Measurements from ENCODE around the gene PRKACA.
A peak's percentile ranks its signal among the peaks of the same experiment; 100 is the strongest.

The PRKACA gene

DNA sequence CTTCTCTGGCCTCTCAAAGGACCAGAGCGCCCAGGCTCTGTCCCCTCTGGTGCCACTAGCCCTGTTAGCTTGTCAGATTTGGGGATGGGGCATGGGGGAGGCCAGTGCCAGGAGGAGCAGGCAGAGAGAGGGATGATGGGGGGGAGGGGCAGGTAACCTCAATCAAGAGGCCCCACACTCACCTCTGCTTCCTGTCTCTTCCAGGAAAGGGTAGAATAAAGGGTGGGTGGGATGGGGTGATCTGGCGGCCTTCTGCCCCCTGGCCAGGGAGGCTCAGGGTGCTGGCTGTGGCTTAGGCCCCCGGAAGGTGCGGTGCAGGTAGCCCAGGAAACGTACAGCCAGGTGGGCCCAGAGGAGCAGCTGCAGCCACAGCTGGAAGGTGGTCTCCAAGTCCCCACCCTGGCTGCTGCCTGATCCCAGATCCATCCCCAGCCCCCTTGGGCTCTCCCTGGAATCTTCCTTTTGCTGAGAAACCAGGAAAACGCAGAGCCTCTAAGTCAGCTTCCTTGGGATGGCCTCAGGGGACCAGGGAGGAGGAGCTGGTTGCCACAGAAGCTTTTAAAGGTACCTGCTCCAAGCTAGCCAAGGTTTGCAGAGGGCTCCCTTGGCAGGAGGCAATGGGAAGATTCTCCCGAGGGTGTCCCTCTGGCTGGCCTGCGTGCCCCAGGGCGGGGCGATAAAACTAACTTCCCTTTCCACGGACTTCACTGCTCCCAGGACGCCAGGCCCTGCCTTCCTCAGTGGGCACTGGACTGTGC, 5.3 kb downstream of the PRKACA start:
- H3K4me3 ChIP-seq (ENCODE audit: low read length), result peak overlapping the region; percentile 3; the same call in 1 of the 2 replicates
- no peak for DNase-seq (ENCODE audit: low read depth)
- TF ChIP-seq, protein P1, sequence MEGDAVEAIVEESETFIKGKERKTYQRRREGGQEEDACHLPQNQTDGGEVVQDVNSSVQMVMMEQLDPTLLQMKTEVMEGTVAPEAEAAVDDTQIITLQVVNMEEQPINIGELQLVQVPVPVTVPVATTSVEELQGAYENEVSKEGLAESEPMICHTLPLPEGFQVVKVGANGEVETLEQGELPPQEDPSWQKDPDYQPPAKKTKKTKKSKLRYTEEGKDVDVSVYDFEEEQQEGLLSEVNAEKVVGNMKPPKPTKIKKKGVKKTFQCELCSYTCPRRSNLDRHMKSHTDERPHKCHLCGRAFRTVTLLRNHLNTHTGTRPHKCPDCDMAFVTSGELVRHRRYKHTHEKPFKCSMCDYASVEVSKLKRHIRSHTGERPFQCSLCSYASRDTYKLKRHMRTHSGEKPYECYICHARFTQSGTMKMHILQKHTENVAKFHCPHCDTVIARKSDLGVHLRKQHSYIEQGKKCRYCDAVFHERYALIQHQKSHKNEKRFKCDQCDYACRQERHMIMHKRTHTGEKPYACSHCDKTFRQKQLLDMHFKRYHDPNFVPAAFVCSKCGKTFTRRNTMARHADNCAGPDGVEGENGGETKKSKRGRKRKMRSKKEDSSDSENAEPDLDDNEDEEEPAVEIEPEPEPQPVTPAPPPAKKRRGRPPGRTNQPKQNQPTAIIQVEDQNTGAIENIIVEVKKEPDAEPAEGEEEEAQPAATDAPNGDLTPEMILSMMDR (conservative IDR thresholded peaks at IDR 0.05; ENCODE audit: low read length), result no peak

DNA sequence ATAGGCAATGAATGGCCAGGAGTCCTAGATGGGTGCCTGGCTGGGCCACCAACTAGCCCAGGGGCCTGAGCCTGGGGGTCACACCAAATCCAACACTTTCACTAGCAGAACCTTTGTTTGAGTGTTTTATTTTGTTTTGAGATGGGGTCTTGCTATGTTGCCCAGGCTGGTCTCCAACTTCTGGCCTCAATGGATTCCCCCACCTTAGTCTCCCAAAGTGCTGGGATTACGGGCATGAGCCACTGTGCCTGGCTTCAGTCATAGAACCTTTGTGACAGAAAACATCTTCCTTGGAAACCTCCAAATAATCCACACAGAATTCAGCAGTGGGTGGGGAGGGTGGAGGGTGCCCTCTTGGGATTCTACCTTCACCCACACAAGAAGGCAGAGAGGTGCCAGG, 6.1 kb downstream of the PRKACA start:
- TF ChIP-seq, protein P1 (conservative IDR thresholded peaks at IDR 0.05; ENCODE audit: low read length), result no peak
- H3K4me3 ChIP-seq (ENCODE audit: low read length), result no peak overlapping the region
- DNase-seq (ENCODE audit: low read depth), result no peak

DNA sequence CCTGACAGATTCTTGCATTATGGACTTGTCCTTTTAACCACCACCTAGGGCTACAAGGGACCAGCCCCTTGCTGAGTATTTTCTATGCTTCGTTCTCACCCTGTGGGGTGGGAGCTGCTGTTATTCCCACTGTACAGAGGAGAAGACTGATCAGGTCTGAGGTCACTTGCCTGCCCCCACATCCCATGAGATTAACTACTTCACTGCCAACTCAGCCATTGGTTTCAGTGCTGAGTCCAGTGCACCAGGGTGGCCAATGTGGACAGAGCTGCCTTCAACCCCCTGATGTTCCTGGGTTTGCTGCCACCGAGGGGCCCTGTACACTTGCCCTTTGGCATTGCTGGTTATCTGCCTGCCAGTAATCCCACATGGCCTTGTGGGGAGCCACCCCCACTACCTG, 6.9 kb downstream of the PRKACA start:
- no peak overlapping the region for H3K4me3 ChIP-seq (ENCODE audit: low read length)
- DNase-seq (ENCODE audit: low read depth), result no peak
- TF ChIP-seq, protein P1 (conservative IDR thresholded peaks at IDR 0.05; ENCODE audit: low read length), result no peak

DNA sequence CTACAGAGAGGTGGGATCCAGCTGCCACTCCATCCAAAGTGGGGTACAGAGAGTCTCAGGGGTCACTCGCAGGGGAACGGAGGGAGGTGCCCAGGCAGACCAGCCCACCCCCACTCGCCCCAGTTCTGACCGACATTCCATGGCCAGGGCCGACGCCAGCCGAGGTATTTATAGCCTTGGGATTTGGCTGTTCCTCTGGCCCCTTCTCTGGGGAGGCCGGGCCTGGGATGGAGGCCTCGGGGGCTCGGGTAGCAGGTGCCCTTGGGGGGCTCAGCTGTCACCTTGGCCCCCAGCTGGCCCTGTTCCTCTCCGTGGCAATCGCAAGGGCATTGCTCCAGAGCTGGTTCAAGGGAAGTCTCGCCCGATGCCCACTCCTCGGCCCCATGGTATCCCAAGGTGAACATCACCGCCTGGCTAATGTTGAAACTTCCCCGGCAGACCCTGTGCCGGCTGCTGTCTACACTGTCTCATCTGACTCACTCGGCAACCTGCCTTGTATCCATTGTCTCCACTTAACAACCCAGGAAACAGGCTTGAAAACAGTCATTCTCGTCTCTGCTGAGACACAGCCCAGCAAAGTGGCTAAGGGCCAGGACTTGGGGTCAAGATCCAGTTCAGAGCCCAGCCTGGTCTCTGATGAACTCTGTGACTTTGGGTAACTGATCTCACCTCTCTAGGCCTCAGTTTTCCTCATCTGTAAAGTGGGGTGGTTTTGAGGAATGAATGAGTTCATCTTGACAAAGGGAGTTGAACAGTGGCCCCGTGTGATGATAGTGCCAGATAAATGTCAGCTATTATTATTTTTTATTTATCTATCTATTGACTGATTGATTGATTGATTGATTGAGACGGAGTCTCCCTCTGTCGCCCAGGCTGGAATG, 9.7 kb downstream of the PRKACA start:
- TF ChIP-seq, protein P1 (conservative IDR thresholded peaks at IDR 0.05; ENCODE audit: low read length), result no peak
- no peak overlapping the region for H3K4me3 ChIP-seq (ENCODE audit: low read length)
- no peak for DNase-seq (ENCODE audit: low read depth)

DNA sequence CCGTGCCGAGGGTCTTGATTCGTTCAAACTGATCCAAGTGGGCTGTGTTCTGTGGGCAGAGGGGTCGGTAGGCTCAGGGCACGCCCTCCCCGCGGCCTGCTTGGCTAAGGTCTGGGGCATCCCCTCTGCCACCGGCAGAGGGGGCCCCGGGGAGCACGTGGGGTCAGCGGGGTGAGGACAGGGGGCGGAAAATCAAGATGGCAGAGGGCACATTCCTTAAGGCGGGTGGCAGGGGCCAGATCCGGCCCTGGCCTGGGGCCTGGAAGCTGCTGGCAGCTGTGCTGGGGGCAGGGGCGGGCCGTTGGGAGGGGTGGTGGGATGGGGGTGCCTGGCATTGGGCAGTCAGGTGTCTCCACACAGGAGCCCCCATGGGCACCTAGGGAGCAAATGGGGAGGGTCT, 10.7 kb downstream of the PRKACA start:
- no peak overlapping the region for H3K4me3 ChIP-seq (ENCODE audit: low read length)
- TF ChIP-seq, protein P1 (conservative IDR thresholded peaks at IDR 0.05; ENCODE audit: low read length), result no peak
- DNase-seq (ENCODE audit: low read depth), result no peak

DNA sequence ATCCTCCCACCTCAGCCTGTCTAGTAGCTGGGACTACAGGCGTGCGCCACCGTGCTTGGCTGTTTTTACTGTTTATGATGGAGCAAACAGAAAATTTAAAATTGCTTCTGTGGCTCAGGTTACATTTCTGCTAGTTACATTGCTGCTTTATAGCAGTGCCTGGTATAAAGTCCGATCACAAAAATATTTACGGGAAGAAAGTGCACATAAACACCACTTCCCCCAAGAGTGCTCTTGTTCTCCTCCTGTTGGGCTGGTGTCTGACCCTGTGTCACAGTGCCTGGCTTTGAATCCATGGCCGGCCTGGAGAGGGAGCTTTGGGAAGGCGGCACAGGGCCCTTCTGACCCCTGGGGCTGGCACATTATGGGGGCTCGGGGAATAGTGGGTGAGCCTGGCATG, 11.9 kb downstream of the PRKACA start:
- TF ChIP-seq, protein P1 (conservative IDR thresholded peaks at IDR 0.05; ENCODE audit: low read length), result no peak

More for the DNA sequence above, 11.9 kb downstream of the PRKACA start:
- no peak overlapping the region for H3K4me3 ChIP-seq (ENCODE audit: low read length)
- no peak for DNase-seq (ENCODE audit: low read depth)
